HFF-Myc (cell line): Measurements from ENCODE around the gene RBMXL3.
"Not testable (repeated sequence)": the region's sequence is repeated elsewhere in the genome, so short reads cannot be mapped to it uniquely, and the experiment has no call there.

Experiments
- DNase-seq: peaks from one replicate; pipeline ENCODE4 v3.0.0-alpha.2; 2011; ENCODE audit warnings: low read depth; ENCODE audit errors: extremely low read depth
- H3K4me3 ChIP-seq: replicated peaks from 2 replicates; pipeline ENCODE4 v1.5.1; 2011; ENCODE audit warnings: low read depth, mild to moderate bottlenecking, control low read depth, low read length
- TF ChIP-seq, protein P1 (sequence below): IDR thresholded peaks from 2 replicates; pipeline ENCODE4 v1.5.1; 2012; ENCODE audit warnings: mild to moderate bottlenecking, low read depth, low read length, control low read depth; ENCODE audit errors: missing control alignments

Gene RBMXL3

DNA sequence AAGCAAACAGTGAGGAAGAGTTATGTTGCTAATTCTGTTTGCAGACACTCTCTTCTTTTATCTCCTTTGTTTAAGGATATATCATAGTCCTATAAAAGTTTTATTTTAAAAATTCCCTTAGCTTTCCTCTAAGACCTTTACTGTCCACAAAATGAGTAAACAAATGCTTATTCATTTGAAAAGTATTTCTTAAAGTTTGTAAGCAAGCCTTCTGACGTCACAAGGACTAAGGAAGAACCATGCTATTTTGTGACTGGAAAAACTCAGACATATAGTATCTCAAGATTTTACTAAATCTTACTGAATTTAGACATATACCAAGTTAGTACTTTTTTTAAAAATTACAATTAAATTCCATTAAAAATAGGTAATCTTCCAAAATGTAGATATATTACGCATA, 5.2 kb upstream of the RBMXL3 start:
- TF ChIP-seq, protein P1, sequence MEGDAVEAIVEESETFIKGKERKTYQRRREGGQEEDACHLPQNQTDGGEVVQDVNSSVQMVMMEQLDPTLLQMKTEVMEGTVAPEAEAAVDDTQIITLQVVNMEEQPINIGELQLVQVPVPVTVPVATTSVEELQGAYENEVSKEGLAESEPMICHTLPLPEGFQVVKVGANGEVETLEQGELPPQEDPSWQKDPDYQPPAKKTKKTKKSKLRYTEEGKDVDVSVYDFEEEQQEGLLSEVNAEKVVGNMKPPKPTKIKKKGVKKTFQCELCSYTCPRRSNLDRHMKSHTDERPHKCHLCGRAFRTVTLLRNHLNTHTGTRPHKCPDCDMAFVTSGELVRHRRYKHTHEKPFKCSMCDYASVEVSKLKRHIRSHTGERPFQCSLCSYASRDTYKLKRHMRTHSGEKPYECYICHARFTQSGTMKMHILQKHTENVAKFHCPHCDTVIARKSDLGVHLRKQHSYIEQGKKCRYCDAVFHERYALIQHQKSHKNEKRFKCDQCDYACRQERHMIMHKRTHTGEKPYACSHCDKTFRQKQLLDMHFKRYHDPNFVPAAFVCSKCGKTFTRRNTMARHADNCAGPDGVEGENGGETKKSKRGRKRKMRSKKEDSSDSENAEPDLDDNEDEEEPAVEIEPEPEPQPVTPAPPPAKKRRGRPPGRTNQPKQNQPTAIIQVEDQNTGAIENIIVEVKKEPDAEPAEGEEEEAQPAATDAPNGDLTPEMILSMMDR, result no peak
- DNase-seq, result no peak
- no peak overlapping the region for H3K4me3 ChIP-seq

GRCh38 chrX:115189646-115190635, 731 bp downstream of the RBMXL3 start:
- no peak overlapping the region for H3K4me3 ChIP-seq
- no peak for DNase-seq
- TF ChIP-seq, protein P1, result no peak

DNA sequence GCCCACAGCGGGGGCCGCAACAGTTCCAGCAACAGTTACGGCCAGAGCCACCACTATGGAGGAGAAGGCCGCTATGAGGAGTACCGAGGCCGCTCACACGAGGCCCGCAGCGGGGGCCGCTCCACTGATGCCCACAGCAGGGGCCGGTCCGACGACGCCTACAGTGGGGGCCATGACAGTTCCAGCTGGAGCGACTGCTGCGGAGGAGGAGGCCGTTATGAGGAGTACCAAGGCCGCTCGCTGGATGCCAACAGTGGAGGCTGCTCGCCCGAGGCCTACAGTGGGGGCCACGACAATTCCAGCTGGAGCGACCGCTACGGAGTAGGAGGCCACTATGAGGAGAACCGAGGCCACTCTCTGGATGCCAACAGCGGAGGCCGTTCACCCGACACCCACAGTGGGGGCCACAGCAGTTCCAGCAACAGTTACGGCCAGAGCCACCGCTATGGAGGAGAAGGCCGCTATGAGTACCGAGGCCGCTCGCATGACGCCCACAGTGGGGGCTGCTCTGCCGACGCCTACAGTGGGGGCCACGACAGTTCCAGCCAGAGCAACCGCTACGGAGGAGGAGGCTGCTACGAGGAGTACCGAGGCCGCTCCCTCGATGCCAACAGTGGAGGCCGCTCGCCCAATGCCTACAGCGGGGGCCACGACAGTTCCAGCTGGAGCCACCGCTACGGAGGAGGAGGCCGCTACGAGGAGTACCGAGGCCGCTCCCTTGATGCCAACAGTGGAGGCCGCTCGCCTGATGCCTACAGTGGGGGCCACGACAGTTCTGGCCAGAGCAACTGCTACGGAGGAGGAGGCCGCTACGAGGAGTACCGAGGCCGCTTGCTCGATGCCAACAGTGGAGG, 1.7 kb downstream of the RBMXL3 start:
- no peak for DNase-seq
- H3K4me3 ChIP-seq, result no peak overlapping the region
- TF ChIP-seq, protein P1, result no peak

GRCh38 chrX:115191490-115192243, 2.5 kb downstream of the RBMXL3 start:
- TF ChIP-seq, protein P1, result no peak
- no peak for DNase-seq
- no peak overlapping the region for H3K4me3 ChIP-seq

GRCh38 chrX:115192244-115192700, 3.1 kb downstream of the RBMXL3 start:
- no peak for DNase-seq
- H3K4me3 ChIP-seq, result no peak overlapping the region
- TF ChIP-seq, protein P1, result no peak

GRCh38 chrX:115204040-115204439, 14.8 kb downstream of the RBMXL3 start:
- DNase-seq, result no peak
- no peak overlapping the region for H3K4me3 ChIP-seq
- TF ChIP-seq, protein P1, result no peak

DNA sequence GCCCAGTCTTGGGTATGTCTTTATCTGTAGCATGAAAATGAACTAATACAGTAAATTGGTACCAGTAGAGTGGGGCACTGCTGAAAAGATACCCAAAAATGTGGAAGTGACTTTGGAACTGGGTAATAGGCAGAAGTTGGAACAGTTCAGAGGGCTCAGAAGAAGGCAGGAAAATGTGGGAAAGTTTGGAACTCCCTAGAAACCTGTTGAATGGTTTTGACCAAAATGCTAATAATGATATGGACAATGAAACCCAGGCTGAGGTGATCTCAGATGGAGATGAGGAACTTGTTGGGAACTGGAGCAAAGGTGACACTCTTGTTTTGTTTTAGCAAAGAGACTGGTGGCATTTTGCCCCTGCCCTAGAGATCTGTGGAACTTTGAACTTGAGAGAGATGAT, 20.3 kb downstream of the RBMXL3 start:
- not testable (repeated sequence) for DNase-seq, H3K4me3 ChIP-seq
